Endothelial cell (in vitro differentiated cells): ENCODE results near the gene TMEM179. TPM values are rescaled to one million over a fixed set of nuclear protein-coding genes. Genes with fewer than 3 reads are reported as not detected.

Experiments used
- DNase-seq: peaks from one replicate; pipeline ENCODE4 v3.0.0; 2021; ENCODE audit warnings: low spot score
- H3K27ac Mint-ChIP-seq: one replicate; pipeline ENCODE4 v1.8.0; 2021; ENCODE audit warnings: mixed read lengths, inconsistent platforms; ENCODE audit not compliant: unreplicated experiment
- H3K27me3 Mint-ChIP-seq: one replicate; pipeline ENCODE4 v1.8.0; 2021; ENCODE audit warnings: mild to moderate bottlenecking, moderate library complexity, mixed read lengths, inconsistent platforms; ENCODE audit not compliant: unreplicated experiment
- H3K36me3 Mint-ChIP-seq: one replicate; pipeline ENCODE4 v1.8.0; 2021; ENCODE audit warnings: mild to moderate bottlenecking, low read depth, mixed read lengths, inconsistent platforms; ENCODE audit not compliant: unreplicated experiment
- H3K4me1 Mint-ChIP-seq: one replicate; pipeline ENCODE4 v1.8.0; 2021; ENCODE audit warnings: mild to moderate bottlenecking, mixed read lengths, inconsistent platforms; ENCODE audit not compliant: unreplicated experiment
- H3K4me3 Mint-ChIP-seq: one replicate; pipeline ENCODE4 v1.8.0; 2021; ENCODE audit warnings: mild to moderate bottlenecking, mixed read lengths, inconsistent platforms; ENCODE audit not compliant: unreplicated experiment
- H3K9me3 Mint-ChIP-seq: one replicate; pipeline ENCODE4 v1.8.0; 2021; ENCODE audit warnings: mixed read lengths, inconsistent platforms; ENCODE audit not compliant: unreplicated experiment
- total RNA-seq: library from RNA; stranded (reverse); fragmentation: NEBNext Ultra II Directional; extraction: Animal tissue kit (Norgen Biotek cat#: 25700); gene quantifications from one replicate; pipeline ENCODE4 v1.2.1, GENCODE V29; 2021; ENCODE audit not compliant: unreplicated experiment
- TF ChIP-seq, protein P1 (sequence below): fragments of 200-600 bp; sonication (generic); IDR thresholded peaks from one replicate; pipeline ENCODE4 v1.5.0; 2021; ENCODE audit warnings: antibody characterized with exemption; ENCODE audit not compliant: unreplicated experiment

TMEM179 gene
- total RNA-seq, 1 donor from 2014 or later: 0.54 TPM

DNA sequence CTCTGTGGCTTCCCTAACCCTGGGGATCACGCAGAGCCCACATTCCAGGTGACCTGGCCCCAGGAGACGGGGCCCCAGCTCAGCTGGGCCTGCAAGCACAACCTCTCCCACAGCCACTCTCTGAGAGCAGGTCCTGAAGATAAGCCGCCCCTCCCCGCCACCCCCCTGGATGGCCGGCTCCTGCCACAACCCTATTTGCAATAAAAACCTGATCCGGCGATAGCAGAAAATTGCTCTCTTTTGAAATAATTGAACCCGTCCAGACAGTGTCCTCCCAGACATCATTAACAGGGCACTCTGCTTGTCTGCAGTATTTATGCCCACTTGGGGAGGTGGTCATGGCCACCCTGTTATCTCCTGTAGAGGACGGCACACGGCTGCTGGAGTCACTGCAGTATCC lies 20.0 kb downstream of the TMEM179 start:
- TF ChIP-seq, protein P1, sequence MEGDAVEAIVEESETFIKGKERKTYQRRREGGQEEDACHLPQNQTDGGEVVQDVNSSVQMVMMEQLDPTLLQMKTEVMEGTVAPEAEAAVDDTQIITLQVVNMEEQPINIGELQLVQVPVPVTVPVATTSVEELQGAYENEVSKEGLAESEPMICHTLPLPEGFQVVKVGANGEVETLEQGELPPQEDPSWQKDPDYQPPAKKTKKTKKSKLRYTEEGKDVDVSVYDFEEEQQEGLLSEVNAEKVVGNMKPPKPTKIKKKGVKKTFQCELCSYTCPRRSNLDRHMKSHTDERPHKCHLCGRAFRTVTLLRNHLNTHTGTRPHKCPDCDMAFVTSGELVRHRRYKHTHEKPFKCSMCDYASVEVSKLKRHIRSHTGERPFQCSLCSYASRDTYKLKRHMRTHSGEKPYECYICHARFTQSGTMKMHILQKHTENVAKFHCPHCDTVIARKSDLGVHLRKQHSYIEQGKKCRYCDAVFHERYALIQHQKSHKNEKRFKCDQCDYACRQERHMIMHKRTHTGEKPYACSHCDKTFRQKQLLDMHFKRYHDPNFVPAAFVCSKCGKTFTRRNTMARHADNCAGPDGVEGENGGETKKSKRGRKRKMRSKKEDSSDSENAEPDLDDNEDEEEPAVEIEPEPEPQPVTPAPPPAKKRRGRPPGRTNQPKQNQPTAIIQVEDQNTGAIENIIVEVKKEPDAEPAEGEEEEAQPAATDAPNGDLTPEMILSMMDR: no peak
- Mint-ChIP-seq H3K36me3 (peaks cover 3% of the 10 kb centered on the region), H3K27me3 (peaks cover 9% of the 10 kb centered on the region), H3K27ac (no peak overlapping the region), H3K9me3 (no peaks in the 10 kb centered on the region), H3K4me3 (no peak overlapping the region), H3K4me1 (no peaks in the 10 kb centered on the region)
- DNase-seq: no peak

DNA sequence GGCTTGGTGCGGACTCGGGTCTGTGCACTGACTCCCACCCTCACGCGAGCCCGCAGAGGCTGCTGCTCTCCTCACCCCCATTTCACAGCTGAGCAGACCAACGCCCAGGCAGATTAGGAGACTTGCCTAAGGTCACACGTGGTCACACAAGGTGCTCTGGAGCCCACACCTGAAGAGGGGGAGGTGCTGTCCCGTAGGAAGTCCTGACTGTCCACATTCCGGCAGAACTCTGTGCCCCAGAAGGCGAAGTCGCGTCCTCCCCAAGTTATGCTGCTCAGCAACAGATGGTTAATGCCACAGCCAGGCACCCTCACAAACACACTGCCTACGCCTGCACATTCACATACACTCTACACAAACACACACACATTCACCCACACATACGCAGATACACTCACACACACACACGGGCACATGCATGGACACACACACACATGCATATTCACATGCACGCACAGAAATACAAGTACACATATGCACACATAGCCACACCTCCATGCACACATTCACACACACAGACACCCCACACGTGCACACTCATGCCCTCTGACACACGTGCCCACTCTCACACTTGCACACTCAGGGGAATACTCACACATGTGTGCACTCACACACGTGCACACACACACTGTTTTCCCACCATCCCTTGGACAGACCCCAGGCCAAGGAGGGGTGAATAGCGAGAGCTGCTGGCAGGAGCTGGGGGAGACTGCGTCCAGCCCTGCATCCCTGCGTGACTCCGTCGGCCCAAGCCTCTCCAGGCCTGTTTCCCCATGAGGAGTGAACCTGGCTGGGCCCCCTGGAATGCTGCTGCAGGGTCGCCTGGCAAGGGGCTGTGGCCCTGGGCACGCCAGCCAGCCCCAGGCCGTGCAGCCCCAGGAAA lies 20.9 kb downstream of the TMEM179 start:
- Mint-ChIP-seq H3K27ac (no peak overlapping the region), H3K9me3 (no peaks in the 10 kb centered on the region), H3K36me3 (peaks cover 3% of the 10 kb centered on the region), H3K4me3 (peak overlapping the region; percentile 11), H3K4me1 (no peaks in the 10 kb centered on the region), H3K27me3 (peaks cover 9% of the 10 kb centered on the region)
- DNase-seq: no peak
- TF ChIP-seq, protein P1: no peak

DNA sequence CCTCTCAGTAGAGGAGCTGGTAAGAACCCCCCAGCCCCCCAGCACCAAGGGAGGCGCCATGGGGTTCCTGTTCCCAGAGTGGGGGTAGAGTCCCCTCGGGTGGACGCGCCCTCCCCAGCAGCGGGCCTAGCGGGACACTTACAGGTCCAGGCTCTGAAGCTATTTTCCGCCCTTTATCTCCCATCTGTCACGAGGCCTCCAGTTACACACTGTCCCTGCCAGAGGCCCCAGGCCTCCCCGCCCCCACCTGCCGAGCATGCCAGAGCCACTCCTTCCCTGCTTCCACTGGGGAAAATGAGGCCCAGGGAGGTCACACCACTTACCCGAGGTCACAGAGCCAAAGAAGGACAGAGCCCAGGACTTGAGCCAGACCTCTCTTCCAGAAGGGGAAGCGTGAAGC lies 21.9 kb downstream of the TMEM179 start:
- Mint-ChIP-seq H3K36me3 (peaks cover 3% of the 10 kb centered on the region), H3K27me3 (peaks cover 9% of the 10 kb centered on the region), H3K9me3 (no peaks in the 10 kb centered on the region), H3K4me3 (no peak overlapping the region), H3K27ac (no peak overlapping the region), H3K4me1 (no peaks in the 10 kb centered on the region)
- TF ChIP-seq, protein P1: no peak
- DNase-seq: no peak

DNA sequence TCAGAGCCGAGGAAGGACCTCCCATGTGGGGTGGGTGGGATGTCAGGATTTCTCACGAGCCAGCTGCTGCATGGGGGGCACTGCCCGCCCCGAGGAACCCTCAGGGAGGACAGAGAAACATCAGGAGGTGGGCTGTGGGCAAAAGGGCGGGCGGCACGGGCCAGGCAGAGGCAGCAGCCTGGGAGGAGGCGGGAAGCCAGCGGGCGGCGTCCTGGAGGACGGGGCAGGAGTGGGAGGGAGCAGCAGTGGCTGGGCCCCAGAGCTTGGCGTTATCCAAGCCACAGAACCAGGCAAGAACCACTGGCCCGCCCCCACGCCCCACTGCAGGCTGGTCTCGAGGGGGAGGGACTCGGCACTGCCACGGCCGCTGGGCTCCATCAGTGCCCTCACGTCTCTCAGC lies 22.6 kb downstream of the TMEM179 start:
- Mint-ChIP-seq H3K4me3 (no peak overlapping the region), H3K36me3 (peaks cover 3% of the 10 kb centered on the region), H3K4me1 (no peaks in the 10 kb centered on the region), H3K27ac (no peak overlapping the region), H3K27me3 (peaks cover 9% of the 10 kb centered on the region), H3K9me3 (no peaks in the 10 kb centered on the region)
- TF ChIP-seq, protein P1: no peak
- DNase-seq: no peak

DNA sequence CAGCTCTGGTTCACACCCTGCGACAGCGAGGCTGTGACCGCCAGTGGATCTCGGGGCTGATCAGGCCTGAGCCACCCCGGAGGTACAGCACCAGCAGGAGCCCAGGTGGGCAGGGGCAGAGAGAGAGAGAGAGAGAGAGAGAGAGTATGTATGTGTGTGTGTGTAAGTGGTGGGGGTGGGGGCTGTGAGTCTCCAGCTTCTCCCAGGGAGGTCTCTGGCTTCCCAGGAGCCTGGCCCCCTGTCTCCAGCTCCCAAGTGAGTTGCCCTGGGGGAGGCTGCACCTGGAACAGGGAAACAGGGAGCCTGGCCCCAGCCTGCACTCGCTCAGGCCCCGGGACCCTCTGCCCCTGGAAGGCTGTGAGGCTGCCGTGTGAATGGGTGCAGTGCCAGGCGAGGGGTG lies 23.1 kb downstream of the TMEM179 start:
- DNase-seq: no peak
- TF ChIP-seq, protein P1: no peak
- H3K27me3 Mint-ChIP-seq: peaks cover 9% of the 10 kb centered on the region
- peaks cover 3% of the 10 kb centered on the region for H3K36me3 Mint-ChIP-seq
- H3K4me3 Mint-ChIP-seq: no peak overlapping the region
- H3K9me3 Mint-ChIP-seq: no peaks in the 10 kb centered on the region
- H3K27ac Mint-ChIP-seq: no peak overlapping the region
- H3K4me1 Mint-ChIP-seq: no peaks in the 10 kb centered on the region
